T-cell (primary cell): ENCODE data around the gene SPTA1. TPM values are rescaled to one million over a fixed set of nuclear protein-coding genes. Genes with fewer than 3 reads are reported as not detected.

Source experiments
- ATAC-seq, 4 experiments: fragments of 200-7000 bp in 3 of 4; fragments of 150-1000 bp in 1 of 4; cut with Tn5 transposase; replicated peaks in 1 of 4; 1 replicate in 3 of 4; 2 replicates in 1 of 4; pipeline ENCODE4 v1.10.0; 2021; ENCODE audit warnings: moderate library complexity in 3 of 4, mild to moderate bottlenecking in 2 of 4, moderate number of reproducible peaks in 1 of 4
- CTCF ChIA-PET, 2 donors: fragments of 300-600 bp; sonication (Branson Sonifier 250); formaldehyde crosslinking; loops; one replicate each; lab custom pipeline; 2022; ENCODE audit warnings: antibody characterized with exemption in 2 of 2; lab: Charles Lee
- POLR2A ChIA-PET, 2 donors: fragments of 300-600 bp; sonication (Branson Sonifier 250); formaldehyde crosslinking; loops; one replicate each; lab custom pipeline; 2022; ENCODE audit warnings: antibody characterized with exemption in 2 of 2; lab: Charles Lee
- DNase-seq, 35 experiments: peaks; one replicate each; pipeline versions ENCODE4 v3.0.0 to v3.0.0-alpha.2; 2013 to 2023
- H3K27ac ChIP-seq: one replicate; pipeline ENCODE4 v1.5.1; 2013; ENCODE audit warnings: low read length
- H3K27me3 ChIP-seq, 2 experiments: replicated peaks in 1 of 2; 1 replicate in 1 of 2; 2 replicates in 1 of 2; pipeline versions ENCODE4 v1.6.1 to v1.7.0; 2013; ENCODE audit warnings: low read length in 1 of 2, mixed read lengths in 1 of 2; ENCODE audit not compliant: control insufficient read depth in 2 of 2, insufficient read depth in 2 of 2; ENCODE audit errors: extremely low read depth in 1 of 2
- H3K36me3 ChIP-seq, 2 donors: 1 replicate in 1 of 2; 2 replicates in 1 of 2; pipeline versions ENCODE4 v1.6.1 to v1.7.0; 2013; ENCODE audit warnings: low read length in 1 of 2; ENCODE audit not compliant: control insufficient read depth in 2 of 2, insufficient read depth in 1 of 2; ENCODE audit errors: extremely low read depth in 1 of 2
- H3K4me1 ChIP-seq, 2 experiments: 1 replicate in 1 of 2; 2 replicates in 1 of 2; pipeline versions ENCODE4 v1.6.1 to v1.7.0; 2013; ENCODE audit warnings: low read length in 2 of 2, mixed read lengths in 1 of 2; ENCODE audit not compliant: insufficient read depth in 2 of 2, control insufficient read depth in 1 of 2; ENCODE audit errors: extremely low read depth in 1 of 2
- H3K4me3 ChIP-seq, 2 donors: 1 replicate in 1 of 2; 2 replicates in 1 of 2; pipeline versions ENCODE4 v1.5.1 to v1.7.0; 2013; ENCODE audit warnings: mild to moderate bottlenecking in 2 of 2, low read length in 1 of 2, moderate library complexity in 1 of 2; ENCODE audit not compliant: control insufficient read depth in 1 of 2; ENCODE audit errors: extremely low read depth in 1 of 2
- H3K9me3 ChIP-seq: 2 replicates; pipeline ENCODE4 v1.7.0; 2013
- H3K27ac Mint-ChIP-seq, 2 donors: one replicate each; pipeline ENCODE4 v1.8.0; 2020 to 2021; ENCODE audit warnings: mild to moderate bottlenecking in 2 of 2, mixed read lengths in 2 of 2
- H3K27me3 Mint-ChIP-seq, 2 donors: one replicate each; pipeline ENCODE4 v1.8.0; 2021 to 2022; ENCODE audit warnings: mixed read lengths in 2 of 2
- H3K36me3 Mint-ChIP-seq: one replicate; pipeline ENCODE4 v1.8.0; 2021; ENCODE audit warnings: mixed read lengths
- H3K4me1 Mint-ChIP-seq, 3 donors: one replicate each; pipeline ENCODE4 v1.8.0; 2020 to 2022; ENCODE audit warnings: mixed read lengths in 3 of 3, mild to moderate bottlenecking in 1 of 3
- H3K4me3 Mint-ChIP-seq, 3 donors: one replicate each; pipeline ENCODE4 v1.8.0; 2020 to 2022; ENCODE audit warnings: mild to moderate bottlenecking in 3 of 3, mixed read lengths in 3 of 3, moderate library complexity in 3 of 3
- H3K9me3 Mint-ChIP-seq, 3 donors: one replicate each; pipeline ENCODE4 v1.8.0; 2020 to 2022; ENCODE audit warnings: mixed read lengths in 3 of 3
- WGBS: methylation state at CpG from one replicate; pipeline ENCODE4 v1.1.5; 2013; ENCODE audit warnings: missing lambda C conversion rate; ENCODE audit not compliant: insufficient coverage; 5-methylcytosine and 5-hydroxymethylcytosine counted together
- total RNA-seq, 35 experiments: library from RNA in 6 of 35; stranded (reverse) in 6 of 35; fragments of 120-200 nt in 1 of 35; gene quantifications; one replicate each; pipeline versions ENCODE4 v1.2.1 to v1.2.4 and lab custom pipeline; 2013 to 2026

SPTA1 gene
- total RNA-seq, 5 donors from 2014 or later (not counting 1 experiment from before 2014, with no cell fraction given), result 0.03 to 0.23 (median 0.09) TPM; not detected in 2

- H3K36me3 ChIP-seq, result no peaks in the 10 kb centered on the region
- H3K27ac ChIP-seq, result no peak overlapping the region
- H3K27me3 ChIP-seq, result no peaks in the 10 kb centered on the region
- no peaks in the 10 kb centered on the region for H3K4me1 ChIP-seq
- H3K9me3 Mint-ChIP-seq, result no peaks in the 10 kb centered on the region
- DNase-seq (no peak), ATAC-seq (no peak)
- H3K27ac Mint-ChIP-seq, result no peak overlapping the region
- no peak overlapping the region for H3K4me3 ChIP-seq
- no peaks in the 10 kb centered on the region for H3K36me3 Mint-ChIP-seq
- no peaks in the 10 kb centered on the region for H3K9me3 ChIP-seq
- peaks cover 4 to 8% of the 10 kb centered on the region in 2 donors for H3K27me3 Mint-ChIP-seq
- CTCF ChIA-PET, result no interaction called here
- no CpG with 5 or more reads among the region's 4 CpGs for WGBS
- no peaks in the 10 kb centered on the region for H3K4me1 Mint-ChIP-seq
- POLR2A ChIA-PET, result no interaction called here
- H3K4me3 Mint-ChIP-seq, result no peak overlapping the region
Measured at GRCh38 chr1:158675563-158676323, 10.8 kb downstream of the SPTA1 start.

DNA sequence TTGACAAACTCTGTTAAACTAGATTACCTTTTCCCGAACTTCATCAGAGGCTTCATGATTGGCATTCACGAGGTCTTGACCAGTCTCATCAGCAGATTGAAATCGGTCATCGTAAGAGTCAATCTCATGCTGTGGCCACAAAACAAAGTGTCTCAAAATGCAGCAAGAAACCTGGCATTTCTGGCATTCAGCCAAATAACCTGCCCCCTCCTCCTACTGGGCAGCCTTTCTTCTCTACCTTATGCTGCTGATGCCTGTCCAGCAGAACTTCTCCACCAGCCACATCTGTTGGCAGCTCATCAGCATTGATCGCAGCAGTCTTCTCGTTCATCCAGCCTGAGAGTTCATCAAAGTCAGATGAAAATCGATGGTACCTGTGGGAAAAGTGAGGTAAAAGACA, 12.2 kb downstream of the SPTA1 start:
- ChIA-PET POLR2A (no interaction called here), CTCF (no interaction called here)
- Histone ChIP-seq H3K9me3 (no peaks in the 10 kb centered on the region), H3K36me3 (no peaks in the 10 kb centered on the region), H3K4me3 (no peak overlapping the region), H3K4me1 (no peaks in the 10 kb centered on the region), H3K27me3 (no peaks in the 10 kb centered on the region), H3K27ac (no peak overlapping the region)
- no peaks in the 10 kb centered on the region for H3K36me3 Mint-ChIP-seq
- no peaks in the 10 kb centered on the region for H3K9me3 Mint-ChIP-seq
- DNase-seq, result no peak
- peaks cover 4 to 8% of the 10 kb centered on the region in 2 donors for H3K27me3 Mint-ChIP-seq
- ATAC-seq, result no peak
- H3K27ac Mint-ChIP-seq, result no peak overlapping the region
- 92% methylated on average over 4 of the region's 7 CpGs for WGBS
- no peak overlapping the region for H3K4me3 Mint-ChIP-seq
- H3K4me1 Mint-ChIP-seq, result no peaks in the 10 kb centered on the region

GRCh38 chr1:158666037-158666436, 20.5 kb downstream of the SPTA1 start:
- CTCF ChIA-PET, result no interaction called here
- Mint-ChIP-seq H3K9me3 (no peaks in the 10 kb centered on the region), H3K4me3 (no peak overlapping the region), H3K27me3 (peaks cover 0 to 10% of the 10 kb centered on the region in 2 donors), H3K4me1 (no peaks in the 10 kb centered on the region), H3K36me3 (no peaks in the 10 kb centered on the region), H3K27ac (no peak overlapping the region)
- Histone ChIP-seq H3K36me3 (no peaks in the 10 kb centered on the region), H3K27me3 (peaks cover 0 to 3% of the 10 kb centered on the region in 2 experiments), H3K4me3 (no peak overlapping the region), H3K9me3 (no peaks in the 10 kb centered on the region), H3K4me1 (no peaks in the 10 kb centered on the region), H3K27ac (no peak overlapping the region)
- DNase-seq (no peak), ATAC-seq (no peak)
- WGBS, result 91% methylated on average over 4 of the region's 8 CpGs
- POLR2A ChIA-PET, result no interaction called here

- ChIA-PET CTCF (no interaction called here), POLR2A (no interaction called here)
- DNase-seq, result no peak
- Histone ChIP-seq H3K27ac (no peak overlapping the region), H3K27me3 (no peaks in the 10 kb centered on the region), H3K4me3 (no peak overlapping the region), H3K4me1 (no peaks in the 10 kb centered on the region), H3K36me3 (no peaks in the 10 kb centered on the region), H3K9me3 (no peaks in the 10 kb centered on the region)
- peaks cover 0 to 3% (median 0%) of the 10 kb centered on the region in 3 donors for H3K9me3 Mint-ChIP-seq
- ATAC-seq, result peak in 1 of 4 experiments; percentile 29
- no peak overlapping the region for H3K4me3 Mint-ChIP-seq
- WGBS, result 50% methylated on average over 2 of the region's 6 CpGs
- H3K27ac Mint-ChIP-seq, result no peak overlapping the region
- no peaks in the 10 kb centered on the region for H3K36me3 Mint-ChIP-seq
- H3K4me1 Mint-ChIP-seq, result peaks cover 6 to 18% (median 7%) of the 10 kb centered on the region in 3 donors
- H3K27me3 Mint-ChIP-seq, result peaks cover 3 to 4% of the 10 kb centered on the region in 2 donors
Measured at GRCh38 chr1:158654571-158654970, 31.9 kb downstream of the SPTA1 start.

GRCh38 chr1:158654086-158654485, 32.4 kb downstream of the SPTA1 start:
- no peak overlapping the region for H3K4me3 ChIP-seq
- ChIA-PET CTCF (no interaction called here), POLR2A (no interaction called here)
- peaks cover 0 to 3% (median 0%) of the 10 kb centered on the region in 3 donors for H3K9me3 Mint-ChIP-seq
- no peak overlapping the region for H3K4me3 Mint-ChIP-seq
- H3K4me1 ChIP-seq, result no peaks in the 10 kb centered on the region
- no peaks in the 10 kb centered on the region for H3K9me3 ChIP-seq
- H3K27me3 ChIP-seq, result no peaks in the 10 kb centered on the region
- H3K27ac ChIP-seq, result no peak overlapping the region
- no peak overlapping the region for H3K27ac Mint-ChIP-seq
- ATAC-seq (no peak), DNase-seq (no peak)
- no peaks in the 10 kb centered on the region for H3K36me3 Mint-ChIP-seq
- peaks cover 6 to 18% (median 7%) of the 10 kb centered on the region in 3 donors for H3K4me1 Mint-ChIP-seq
- H3K36me3 ChIP-seq, result no peaks in the 10 kb centered on the region
- H3K27me3 Mint-ChIP-seq, result peaks cover 3 to 4% of the 10 kb centered on the region in 2 donors

GRCh38 chr1:158652721-158653334, 33.7 kb downstream of the SPTA1 start:
- POLR2A ChIA-PET, result no interaction called here
- H3K4me3 ChIP-seq, result no peak overlapping the region
- H3K4me1 Mint-ChIP-seq, result peaks cover 6 to 18% (median 7%) of the 10 kb centered on the region in 3 donors

More at GRCh38 chr1:158652721-158653334, 33.7 kb downstream of the SPTA1 start:
- H3K27me3 Mint-ChIP-seq, result peaks cover 3 to 4% of the 10 kb centered on the region in 2 donors
- CTCF ChIA-PET, result no interaction called here
- Histone ChIP-seq H3K27me3 (no peaks in the 10 kb centered on the region), H3K27ac (no peak overlapping the region), H3K4me1 (no peaks in the 10 kb centered on the region), H3K9me3 (no peaks in the 10 kb centered on the region), H3K36me3 (no peaks in the 10 kb centered on the region)
- ATAC-seq, result no peak
- no peak overlapping the region for H3K4me3 Mint-ChIP-seq
- no peaks in the 10 kb centered on the region for H3K36me3 Mint-ChIP-seq
- no peaks in the 10 kb centered on the region for H3K9me3 Mint-ChIP-seq
- H3K27ac Mint-ChIP-seq, result no peak overlapping the region
- no peak for DNase-seq
- 91% methylated on average over 6 of the region's 7 CpGs for WGBS
